Endometrium (tissue), 2 donors: ENCODE data around the gene GAB3.
"Not testable (repeated sequence)": the region's sequence is repeated elsewhere in the genome, so short reads cannot be mapped to it uniquely, and the experiment has no call there.

Source experiments
- FAIRE-seq: peaks from 2 replicates; lab custom pipeline; 2012; peaks lifted over from hg19 to GRCh38; lab: Jason Lieb, UNC
- donor health status: control.
- donor health status: control.

Gene GAB3

DNA sequence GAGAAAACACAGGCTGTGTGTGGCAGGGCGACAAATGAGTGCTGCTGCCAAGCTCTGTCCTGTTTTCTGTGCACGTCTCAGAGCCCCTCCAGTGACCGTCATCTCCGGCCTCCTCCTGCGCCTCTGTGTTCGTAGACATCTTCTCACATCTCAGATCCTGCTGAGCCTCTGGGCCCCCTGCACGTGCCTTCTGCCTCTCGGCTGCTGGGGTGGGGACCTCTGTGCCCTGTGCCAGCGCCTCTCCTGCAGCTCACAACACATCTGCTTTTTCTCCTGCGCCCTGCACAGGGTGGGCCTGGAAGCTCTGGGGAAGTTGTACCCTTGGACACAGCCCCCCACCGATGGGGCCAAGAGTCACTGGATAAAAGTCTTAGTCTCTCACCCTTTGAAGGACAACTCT lies 95.1 kb downstream of the GAB3 start:
- FAIRE-seq, result no peak

DNA sequence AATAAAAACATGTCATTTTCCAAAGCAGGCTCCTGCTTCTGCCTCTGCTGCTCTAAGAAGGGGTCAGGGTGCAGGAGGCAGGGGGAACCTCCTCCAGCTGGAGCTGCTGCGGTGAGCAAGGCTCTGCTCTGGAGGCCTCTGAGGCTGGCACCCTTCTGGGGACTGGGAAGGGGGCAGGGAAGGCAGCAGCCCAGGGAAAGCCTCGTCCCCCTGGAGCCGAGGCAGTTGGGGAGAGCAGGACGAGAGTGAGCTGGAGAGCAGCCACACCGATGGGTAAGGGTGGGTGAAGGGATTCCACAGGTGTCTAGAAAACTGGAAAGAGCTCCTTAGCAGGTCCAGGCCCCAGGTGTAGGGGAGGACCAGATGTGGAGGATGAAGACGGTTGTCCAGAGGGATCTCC lies 95.5 kb downstream of the GAB3 start:
- FAIRE-seq, result no peak

DNA sequence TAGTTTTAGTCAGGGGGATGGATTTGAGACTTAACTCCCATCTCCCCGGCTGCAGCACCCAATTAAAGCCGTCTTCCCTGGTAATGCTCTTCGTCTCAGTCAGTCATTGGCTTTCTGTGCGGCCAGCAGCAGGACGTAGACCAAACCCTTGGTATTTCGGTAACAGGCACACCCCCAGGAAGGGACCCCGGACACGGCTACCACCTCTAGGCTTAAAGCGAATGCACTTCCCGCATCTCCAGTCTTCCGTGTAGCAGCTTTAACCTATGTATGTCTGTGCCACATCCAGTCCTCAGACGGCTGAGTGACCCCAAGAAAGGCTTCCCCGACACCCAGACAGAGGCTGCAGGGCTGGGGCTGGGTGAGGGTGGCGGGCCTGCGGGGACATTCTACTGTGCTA lies 96.0 kb downstream of the GAB3 start:
- FAIRE-seq, result no peak

DNA sequence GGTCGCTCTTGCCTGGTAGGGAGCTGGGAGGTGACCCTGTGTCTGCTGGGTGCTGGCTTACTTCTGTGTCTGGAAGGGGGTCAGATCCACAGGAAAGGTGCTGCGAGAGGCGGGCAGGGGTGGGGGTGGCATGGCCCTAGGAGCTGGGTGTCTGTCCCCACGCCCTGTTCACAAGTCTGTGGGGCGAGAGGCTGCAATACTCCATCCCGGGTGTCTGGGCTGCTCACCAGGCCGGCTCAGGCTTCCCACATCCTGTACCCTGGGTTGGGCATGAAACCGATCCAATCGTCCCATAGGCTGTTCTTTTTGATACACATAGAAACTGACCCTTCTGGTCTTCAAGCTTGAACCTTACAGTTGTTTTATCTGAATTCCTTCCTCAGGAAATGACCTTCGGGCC lies 96.5 kb downstream of the GAB3 start:
- no peak for FAIRE-seq

DNA sequence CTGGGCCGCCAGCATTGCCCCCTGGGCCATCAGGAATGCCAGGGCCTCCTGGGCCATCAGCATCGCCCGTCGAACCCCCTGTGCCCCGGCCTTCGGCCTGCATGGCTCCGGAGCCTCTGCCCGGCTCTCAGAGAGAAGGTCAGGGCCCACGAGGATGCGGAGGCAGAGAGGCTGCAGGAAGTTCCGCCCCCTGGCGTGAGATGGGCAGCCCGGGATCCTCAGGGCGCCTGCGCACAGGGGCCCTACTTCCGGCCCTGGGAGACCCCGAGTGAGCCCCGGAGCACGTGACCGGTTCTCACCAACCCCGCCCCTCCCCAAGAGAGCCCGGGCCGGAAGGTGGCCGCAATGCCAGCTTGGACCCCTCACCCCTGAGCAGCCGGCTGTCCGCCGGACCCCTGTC lies 97.5 kb downstream of the GAB3 start, which contains the start of gene CTAG2:
Gene CTAG2 (minus strand): TSS at position 167 of the 400 bp plus-strand sequence. CDS start 64 bp downstream, at position 103.
- FAIRE-seq, result not testable (repeated sequence)

DNA sequence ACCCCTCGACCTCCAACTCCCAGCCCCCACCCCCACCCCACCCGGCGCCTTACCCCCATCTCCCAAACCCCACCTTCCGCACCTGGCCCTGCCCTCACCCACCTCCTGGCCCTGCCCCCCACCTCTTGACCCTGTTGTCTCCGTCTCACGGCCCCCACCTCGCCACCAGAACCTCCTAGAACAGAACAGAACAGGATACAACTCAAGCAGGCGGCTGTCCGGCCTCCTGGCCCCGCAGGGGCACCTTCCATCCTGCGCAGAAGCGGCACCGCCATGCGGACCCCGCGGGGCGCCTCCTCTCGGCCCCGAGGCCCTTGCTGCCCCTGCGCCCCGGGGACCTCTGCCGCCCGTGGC lies 97.9 kb downstream of the GAB3 start:
- FAIRE-seq, result no peak

DNA sequence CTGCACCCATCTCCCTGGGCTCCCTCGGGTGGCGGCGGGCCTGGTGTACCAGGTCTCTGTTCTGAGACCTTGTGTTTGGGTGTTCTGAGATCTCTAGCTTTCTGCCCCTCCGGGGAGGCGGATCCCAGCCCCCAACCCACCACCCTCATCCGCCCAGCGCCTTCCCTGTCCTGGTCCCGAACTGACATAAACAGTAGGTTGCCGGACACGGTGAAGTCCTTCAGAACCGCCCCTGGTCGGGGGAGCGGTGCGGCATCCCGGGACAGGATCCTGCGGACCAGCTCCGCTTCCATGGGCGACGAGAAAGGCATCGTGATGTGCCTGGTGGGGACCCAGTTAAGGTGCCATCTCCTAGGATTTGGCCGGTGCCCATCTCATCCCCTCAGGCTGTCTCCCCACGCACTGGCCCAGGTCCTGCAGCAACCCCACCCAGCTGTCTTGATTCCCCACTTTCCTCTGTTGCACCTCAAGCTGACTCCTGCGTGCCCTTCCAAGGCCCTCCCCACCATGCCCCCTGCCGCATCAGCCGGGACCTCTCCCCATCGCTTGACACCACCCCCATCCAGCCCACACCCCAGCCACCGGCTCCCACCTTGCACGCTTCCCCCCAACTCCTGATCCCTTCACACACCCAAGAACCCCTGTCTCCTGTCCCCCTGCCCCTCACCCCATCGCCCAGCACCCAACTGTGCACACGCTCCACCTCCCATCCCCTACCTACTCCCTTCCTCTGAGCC lies 98.4 kb downstream of the GAB3 start:
- no peak for FAIRE-seq

DNA sequence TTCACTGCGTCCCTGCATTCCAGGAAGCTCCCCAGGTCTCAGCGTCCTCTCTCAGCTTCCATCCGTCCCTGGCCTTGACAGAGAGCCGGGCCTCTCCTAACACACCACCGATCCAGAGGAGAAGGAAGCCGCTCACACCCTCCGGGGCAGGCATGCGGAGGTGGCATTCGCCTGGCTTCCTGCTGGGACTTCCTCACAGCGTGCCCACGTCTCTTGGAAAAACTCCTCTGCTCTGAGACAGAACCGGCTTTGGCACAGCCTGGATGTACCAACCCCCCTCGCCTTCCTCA lies 100.7 kb downstream of the GAB3 start:
- no peak for FAIRE-seq

DNA sequence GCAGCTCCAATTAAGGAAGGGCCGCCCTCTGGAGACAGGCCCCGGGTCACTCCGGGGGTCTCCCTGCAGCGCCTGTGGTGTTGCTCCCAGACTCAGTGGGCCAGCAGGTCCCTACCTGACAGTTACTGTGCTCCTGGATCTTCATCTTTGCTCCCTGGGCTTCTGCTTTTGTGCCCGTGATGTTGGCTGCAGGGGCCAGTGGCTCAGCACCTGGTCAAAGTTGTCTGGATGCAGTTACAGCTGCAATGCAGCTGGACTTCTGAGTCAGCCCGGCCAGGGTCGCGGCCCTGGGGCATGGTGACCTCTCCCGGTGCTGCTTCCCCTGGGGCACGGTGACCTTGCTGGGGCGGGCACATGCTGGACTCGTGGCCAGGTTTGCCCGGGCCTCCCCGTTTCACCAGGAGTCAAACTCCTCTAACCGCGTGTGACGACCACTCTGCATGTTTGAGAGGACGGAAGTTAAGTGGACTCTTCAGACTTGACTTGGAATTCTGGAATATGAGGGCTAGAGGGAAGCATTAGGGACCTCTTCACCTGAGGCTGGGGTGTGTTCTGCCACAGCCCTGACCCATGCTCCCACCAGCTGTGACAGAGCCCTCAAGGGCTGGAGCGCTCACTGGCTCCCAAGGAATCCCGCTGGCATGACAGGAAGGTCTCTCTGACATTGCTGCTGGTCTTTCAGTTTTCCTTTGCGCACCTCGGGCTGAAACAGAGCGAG lies 101.2 kb downstream of the GAB3 start:
- no peak for FAIRE-seq

DNA sequence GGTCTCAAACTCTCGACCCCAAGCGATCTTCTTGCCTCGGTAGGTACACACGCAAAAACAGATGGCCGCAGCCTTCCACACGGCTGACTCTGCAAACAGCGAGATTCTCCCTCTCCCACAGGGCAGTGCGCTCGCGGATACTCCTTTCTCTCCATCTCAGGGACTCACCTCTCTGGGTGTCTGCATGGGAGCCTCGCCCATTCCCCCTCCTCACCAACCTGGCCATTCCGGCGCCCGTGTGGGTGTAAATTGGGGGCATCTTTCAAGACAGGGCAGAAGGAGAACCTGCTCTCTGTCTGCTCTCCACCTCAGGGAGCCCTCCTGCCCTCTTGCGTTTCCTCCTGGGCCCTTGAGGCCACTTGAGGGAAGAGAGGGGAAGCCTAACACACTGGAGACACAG lies 101.9 kb downstream of the GAB3 start:
- no peak for FAIRE-seq

DNA sequence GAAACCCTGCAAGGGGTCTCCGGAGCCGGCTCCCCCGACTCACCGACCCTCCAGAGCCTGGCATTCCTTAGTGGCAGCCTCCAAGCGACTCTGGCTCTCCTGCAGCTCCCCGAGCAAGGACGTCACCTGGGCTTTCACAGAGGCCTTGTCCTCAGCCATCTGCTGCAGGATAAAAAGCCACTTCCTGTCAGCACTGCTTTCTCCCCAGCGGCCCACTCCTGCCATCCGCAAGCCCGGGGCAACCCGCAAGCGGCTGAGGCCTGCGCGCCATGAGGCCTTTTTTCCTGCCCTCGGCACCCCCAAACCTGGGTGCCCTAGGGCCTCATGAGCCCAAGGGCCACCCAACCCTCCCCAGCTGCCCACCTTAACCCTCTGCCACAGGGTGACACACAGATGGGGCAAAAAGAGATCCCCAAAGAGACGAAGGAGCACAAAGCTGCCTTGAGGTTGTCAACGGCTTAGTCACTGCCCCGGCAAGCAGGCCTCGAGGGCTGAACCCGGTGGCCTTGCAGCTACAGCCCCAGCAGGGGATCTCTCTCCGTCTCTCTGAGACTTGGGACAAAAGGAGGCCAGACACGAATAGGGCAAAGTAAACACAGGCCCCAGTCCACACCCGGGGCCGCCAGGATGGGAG lies 105.0 kb downstream of the GAB3 start:
- not testable (repeated sequence) for FAIRE-seq

DNA sequence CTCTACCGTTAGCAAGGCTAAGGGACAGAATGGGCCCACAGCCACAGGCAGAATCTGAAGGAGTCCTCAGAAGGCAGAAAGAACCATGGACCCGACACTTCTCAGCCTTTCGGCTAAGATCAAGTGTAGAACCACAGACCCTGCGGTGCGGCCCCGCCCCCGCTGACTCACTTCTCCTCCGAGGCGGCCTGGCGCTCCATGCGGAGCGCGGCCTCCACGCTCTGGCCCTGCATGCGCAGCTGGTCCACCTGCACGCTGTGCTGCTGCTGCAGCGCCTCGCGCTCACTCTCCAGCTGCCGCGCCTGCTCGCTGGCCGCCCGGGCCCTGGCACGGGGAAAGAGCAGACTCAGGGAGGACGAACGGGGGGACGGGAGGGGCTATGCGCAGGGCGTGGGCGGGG lies 107.2 kb downstream of the GAB3 start:
- not testable (repeated sequence) for FAIRE-seq

DNA sequence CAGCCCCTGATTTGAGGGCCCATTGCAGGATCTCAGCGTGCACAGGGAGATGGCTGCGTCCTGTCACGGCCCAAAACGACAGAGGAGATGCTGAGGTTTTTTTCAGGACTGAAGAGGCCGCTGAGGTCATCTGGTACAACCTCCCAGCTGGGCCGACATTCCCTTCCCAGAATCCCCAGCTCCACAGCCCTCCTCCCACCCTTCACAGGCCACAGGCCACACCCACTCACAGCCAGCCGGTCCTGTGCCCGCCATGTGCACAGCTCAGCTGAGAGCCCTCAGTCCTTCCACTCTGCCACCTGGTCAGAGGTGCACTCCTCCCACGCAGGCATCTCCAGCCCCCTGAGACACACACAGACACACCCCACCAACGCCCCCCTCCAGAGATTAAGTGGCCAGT lies 109.1 kb downstream of the GAB3 start:
- not testable (repeated sequence) for FAIRE-seq

DNA sequence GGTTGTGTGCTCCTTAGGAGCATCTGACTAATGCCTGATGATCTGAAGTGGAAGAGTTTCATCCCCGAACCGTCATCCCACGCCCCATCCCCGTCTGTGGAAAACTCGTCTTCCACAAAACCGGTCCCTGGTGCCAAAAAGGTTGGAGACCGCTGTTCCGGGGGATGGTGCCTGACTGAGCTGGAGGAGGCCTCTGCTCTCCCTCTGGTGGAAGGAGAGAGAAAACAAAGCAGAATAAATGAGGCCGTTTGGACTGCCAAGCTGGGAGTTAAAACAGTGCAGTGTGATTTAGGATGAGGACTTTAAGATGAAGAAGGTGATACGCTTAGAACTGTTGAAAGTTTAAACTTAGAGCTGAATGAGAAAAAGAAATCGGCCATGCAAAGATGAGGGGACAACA lies 117.2 kb downstream of the GAB3 start:
- FAIRE-seq, result not testable (repeated sequence)

DNA sequence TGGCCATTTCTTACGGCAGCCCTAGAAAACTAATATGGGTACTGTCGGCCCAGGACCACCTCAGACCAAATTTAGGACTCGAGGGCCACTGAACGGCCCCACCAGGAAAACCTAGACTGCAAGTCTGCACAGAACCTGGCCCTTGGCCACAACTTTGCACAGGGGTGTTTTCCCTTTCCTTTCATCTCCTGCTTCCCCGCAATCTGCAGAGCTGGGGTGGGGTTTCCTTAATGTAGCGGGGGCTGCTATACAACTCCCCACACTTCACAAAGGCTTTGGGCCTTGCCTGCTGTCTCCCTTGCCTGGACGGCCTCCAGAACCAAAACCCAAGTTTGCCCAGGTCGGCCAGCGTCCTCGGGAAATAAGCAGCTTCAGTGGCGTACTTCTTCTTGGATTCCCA lies 119.9 kb downstream of the GAB3 start:
- FAIRE-seq, result not testable (repeated sequence)

DNA sequence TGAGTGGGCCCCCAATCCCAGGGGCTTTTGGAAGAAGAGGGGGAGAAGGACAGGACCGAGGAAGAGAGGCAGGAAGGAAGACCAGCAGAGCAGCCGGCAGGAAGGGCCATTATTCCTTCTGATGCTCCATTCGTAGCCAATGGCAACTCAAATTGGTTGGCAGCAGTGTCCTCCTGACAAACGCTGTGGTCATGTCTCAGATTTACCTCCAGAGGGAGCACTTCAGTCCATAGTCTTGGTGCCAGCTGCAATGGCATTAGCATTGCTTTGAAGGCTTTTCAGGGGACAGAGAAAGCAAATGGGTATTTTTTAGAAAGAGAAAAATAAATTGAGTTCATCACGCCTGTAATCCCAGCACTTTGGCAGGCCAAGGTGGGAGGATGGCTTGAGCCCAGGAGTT lies 121.9 kb downstream of the GAB3 start:
- not testable (repeated sequence) for FAIRE-seq
